ENCODE data around the gene KANSL1. TPM values are rescaled to one million over a fixed set of nuclear protein-coding genes. Genes with fewer than 3 reads are reported as not detected.

Gene KANSL1
- total and polyA plus RNA-seq, 4 donors: 16.2 to 189 (median 47.4) TPM

DNA sequence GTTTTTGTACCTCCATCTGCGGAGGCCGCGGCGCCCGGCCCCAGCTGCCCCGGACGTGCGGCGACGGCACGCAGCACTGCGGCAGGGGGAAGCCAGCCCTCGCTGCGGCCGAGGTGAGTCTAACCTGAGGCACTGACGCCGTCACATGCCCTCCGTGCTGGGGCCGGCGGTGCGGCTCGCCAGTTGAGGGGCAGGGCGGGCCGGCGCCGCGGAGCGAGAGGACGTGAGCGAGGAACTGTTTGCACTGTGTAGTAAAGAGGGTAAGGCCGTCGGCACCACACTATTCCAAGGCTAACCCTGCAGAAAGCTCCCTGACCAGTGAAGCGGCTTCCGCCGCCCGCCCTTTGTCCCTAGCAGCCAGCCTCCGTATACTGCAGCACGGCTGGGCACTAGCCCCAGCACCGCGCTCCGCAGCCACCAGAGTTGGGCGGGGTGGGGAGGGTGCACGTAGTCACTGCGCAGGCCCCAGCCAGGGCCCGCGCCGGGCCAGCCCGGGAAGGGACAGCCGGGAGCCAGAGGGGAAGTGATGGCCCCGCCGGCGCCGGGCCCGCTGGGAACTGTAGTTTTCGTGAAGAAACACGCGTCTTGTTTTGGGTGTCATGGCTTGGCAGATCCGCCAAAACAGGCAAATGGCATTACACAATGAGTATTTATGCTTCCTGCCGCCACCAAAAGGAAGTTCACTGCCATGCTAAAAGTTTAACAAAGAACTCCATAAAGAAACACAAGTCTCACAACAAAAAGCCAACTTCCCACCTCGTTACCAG, 580 bp upstream of the KANSL1 start:
- WGBS, 2 donors: 0% methylated on average over 45 to 60 of the region's 60 CpGs

DNA sequence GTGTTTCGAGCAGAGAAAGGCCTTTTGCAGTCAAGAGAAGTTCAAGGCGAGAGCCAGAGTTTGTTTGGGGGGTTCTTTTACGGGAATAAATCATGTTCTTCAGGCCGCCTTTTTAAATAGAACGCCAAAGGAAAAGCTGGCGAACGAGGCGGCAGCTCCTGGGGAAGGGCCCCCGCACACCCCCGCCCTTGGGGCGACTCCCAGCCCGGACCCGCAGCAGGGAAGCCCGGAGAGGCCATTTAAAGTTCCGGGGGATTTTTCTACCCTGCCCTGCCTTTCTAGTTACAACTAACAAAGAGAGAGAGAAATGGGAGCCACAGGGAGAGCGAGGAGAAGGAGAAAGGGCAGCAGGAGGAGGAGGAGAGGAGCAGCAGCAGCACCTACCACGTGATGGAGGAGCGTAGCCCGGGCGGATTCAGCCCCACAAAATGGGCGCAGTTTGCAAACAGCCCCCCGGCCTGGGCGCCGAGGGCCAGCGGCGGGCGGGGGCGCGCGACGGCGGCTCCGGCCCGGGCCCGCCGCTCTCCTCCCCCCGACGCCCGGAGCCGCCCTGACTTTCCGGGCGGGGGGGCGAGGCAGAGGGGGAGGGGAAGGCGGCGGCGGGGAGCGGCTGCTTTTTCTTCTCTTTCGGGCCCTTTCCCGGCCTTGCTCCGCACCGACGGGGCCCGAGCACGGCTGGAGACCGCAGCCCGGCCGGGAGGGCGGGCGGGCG, 634 bp downstream of the KANSL1 start:
- peaks cover 5 to 30% (median 24%) of the 10 kb centered on the region in 5 donors for H3K4me1 ChIP-seq (ENCODE audit: control insufficient read depth in 5 of 5, insufficient read depth in 5 of 5, low read length in 5 of 5)
- TF ChIP-seq, protein P1, sequence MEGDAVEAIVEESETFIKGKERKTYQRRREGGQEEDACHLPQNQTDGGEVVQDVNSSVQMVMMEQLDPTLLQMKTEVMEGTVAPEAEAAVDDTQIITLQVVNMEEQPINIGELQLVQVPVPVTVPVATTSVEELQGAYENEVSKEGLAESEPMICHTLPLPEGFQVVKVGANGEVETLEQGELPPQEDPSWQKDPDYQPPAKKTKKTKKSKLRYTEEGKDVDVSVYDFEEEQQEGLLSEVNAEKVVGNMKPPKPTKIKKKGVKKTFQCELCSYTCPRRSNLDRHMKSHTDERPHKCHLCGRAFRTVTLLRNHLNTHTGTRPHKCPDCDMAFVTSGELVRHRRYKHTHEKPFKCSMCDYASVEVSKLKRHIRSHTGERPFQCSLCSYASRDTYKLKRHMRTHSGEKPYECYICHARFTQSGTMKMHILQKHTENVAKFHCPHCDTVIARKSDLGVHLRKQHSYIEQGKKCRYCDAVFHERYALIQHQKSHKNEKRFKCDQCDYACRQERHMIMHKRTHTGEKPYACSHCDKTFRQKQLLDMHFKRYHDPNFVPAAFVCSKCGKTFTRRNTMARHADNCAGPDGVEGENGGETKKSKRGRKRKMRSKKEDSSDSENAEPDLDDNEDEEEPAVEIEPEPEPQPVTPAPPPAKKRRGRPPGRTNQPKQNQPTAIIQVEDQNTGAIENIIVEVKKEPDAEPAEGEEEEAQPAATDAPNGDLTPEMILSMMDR (IDR thresholded peaks at IDR 0.05; ENCODE audit: control extremely low read depth, extremely low read depth): no peak
- peak overlapping the region; percentile 92 to 93 for H3K9ac ChIP-seq (ENCODE audit: insufficient read depth in 1 of 2, low read length in 2 of 2)
- ATAC-seq (ENCODE audit: insufficient read depth, low FRiP score) (peak; percentile 16), DNase-seq (peak; percentile 79 to 89 (median 86))
- H3K4me3 ChIP-seq: peak overlapping the region; percentile 75
- no peaks in the 10 kb centered on the region for H3K36me3 ChIP-seq (ENCODE audit: control insufficient read depth in 4 of 4, insufficient read depth in 4 of 4, low read length in 4 of 4)
- WGBS, 2 donors: 0% methylated on average over 40 to 60 of the region's 60 CpGs
- no peaks in the 10 kb centered on the region for H3K9me3 ChIP-seq (ENCODE audit: control insufficient read depth in 4 of 4, insufficient read depth in 3 of 4, low read length in 3 of 4)
- H3K27ac ChIP-seq (ENCODE audit: low read depth in 1 of 2, low read length in 1 of 2): peak overlapping the region; percentile 97 to 100
- no peaks in the 10 kb centered on the region for H3K27me3 ChIP-seq (ENCODE audit: control insufficient read depth in 3 of 3, insufficient read depth in 3 of 3, low read length in 2 of 3)

More for the DNA sequence above, 580 bp upstream of the KANSL1 start:
- Histone ChIP-seq H3K36me3 (ENCODE audit: control insufficient read depth in 4 of 4, insufficient read depth in 4 of 4, low read length in 4 of 4) (no peaks in the 10 kb centered on the region), H3K27me3 (ENCODE audit: control insufficient read depth in 3 of 3, insufficient read depth in 3 of 3, low read length in 2 of 3) (no peaks in the 10 kb centered on the region), H3K4me1 (ENCODE audit: control insufficient read depth in 5 of 5, insufficient read depth in 5 of 5, low read length in 5 of 5) (peaks cover 7 to 26% (median 17%) of the 10 kb centered on the region in 5 donors), H3K4me3 (peak overlapping the region; percentile 71), H3K9me3 (ENCODE audit: control insufficient read depth in 4 of 4, insufficient read depth in 3 of 4, low read length in 3 of 4) (no peaks in the 10 kb centered on the region), H3K9ac (ENCODE audit: insufficient read depth in 1 of 2, low read length in 2 of 2) (peak overlapping the region; percentile 65 to 83), H3K27ac (ENCODE audit: low read depth in 1 of 2, low read length in 1 of 2) (peak overlapping the region; percentile 97 to 99)
- TF ChIP-seq, protein P1 (IDR thresholded peaks at IDR 0.05; ENCODE audit: control extremely low read depth, extremely low read depth): no peak
- DNase-seq (peak; percentile 96 to 99 (median 97)), ATAC-seq (ENCODE audit: insufficient read depth, low FRiP score) (peak; percentile 91)

DNA sequence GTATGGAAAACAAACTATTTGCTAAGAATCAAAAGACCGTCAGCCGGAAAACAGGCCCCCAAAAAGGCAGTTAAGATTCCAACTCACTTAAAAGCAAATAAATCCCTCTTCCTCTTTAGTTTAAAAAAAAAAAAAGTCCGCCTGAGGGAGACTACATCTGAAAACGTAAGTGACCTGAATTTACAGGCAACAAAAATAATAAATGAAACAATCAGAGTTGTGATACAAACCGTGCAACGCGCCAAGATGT, 1.1 kb downstream of the KANSL1 start:
- no peak for ATAC-seq (ENCODE audit: insufficient read depth, low FRiP score)
- Histone ChIP-seq H3K27ac (ENCODE audit: low read depth in 1 of 2, low read length in 1 of 2) (peak overlapping the region; percentile 97 to 100), H3K4me1 (ENCODE audit: control insufficient read depth in 5 of 5, insufficient read depth in 5 of 5, low read length in 5 of 5) (peaks cover 5 to 30% (median 24%) of the 10 kb centered on the region in 5 donors)

More for the DNA sequence above, 1.1 kb downstream of the KANSL1 start:
- Histone ChIP-seq H3K4me3 (peak overlapping the region; percentile 75), H3K27me3 (ENCODE audit: control insufficient read depth in 3 of 3, insufficient read depth in 3 of 3, low read length in 2 of 3) (no peaks in the 10 kb centered on the region), H3K9ac (ENCODE audit: insufficient read depth in 1 of 2, low read length in 2 of 2) (peak overlapping the region; percentile 92 to 93), H3K9me3 (ENCODE audit: control insufficient read depth in 4 of 4, insufficient read depth in 3 of 4, low read length in 3 of 4) (no peaks in the 10 kb centered on the region), H3K36me3 (ENCODE audit: control insufficient read depth in 4 of 4, insufficient read depth in 4 of 4, low read length in 4 of 4) (no peaks in the 10 kb centered on the region)
- DNase-seq: no peak
- WGBS, 2 donors: 0% methylated on average over 7 of the region's 7 CpGs
- TF ChIP-seq, protein P1 (IDR thresholded peaks at IDR 0.05; ENCODE audit: control extremely low read depth, extremely low read depth): no peak
